ENCODE results near the gene APCDD1L. TPM values are rescaled to one million over a fixed set of nuclear protein-coding genes. Genes with fewer than 3 reads are reported as not detected.

The APCDD1L gene
- total RNA-seq, 1 experiment from 2014 or later: not detected

GRCh38 chr20:58553166-58553696 is 38.0 kb upstream of the APCDD1L start:
- POLR2A ChIA-PET: no interaction called here
- Histone ChIP-seq H3K27me3 (replicated peaks; ENCODE audit: control insufficient read depth, insufficient read depth, low read length) (no peaks in the 10 kb centered on the region; the same call in 1 of the 2 replicates), H3K4me3 (ENCODE audit: low read depth, low read length) (no peak overlapping the region), H3K36me3 (ENCODE audit: control insufficient read depth, insufficient read depth, low read length) (no peaks in the 10 kb centered on the region), H3K4me1 (no peaks in the 10 kb centered on the region), H3K9me3 (peaks cover 5% of the 10 kb centered on the region; the same call in 1 of the 2 replicates)
- no peak for TF ChIP-seq CTCF (IDR thresholded peaks at IDR 0.05; ENCODE audit: insufficient read depth in 1 of 2, low read depth in 1 of 2, low read length in 1 of 2, severe bottlenecking in 1 of 2, unreplicated experiment in 1 of 2)
- Mint-ChIP-seq H3K4me1 (ENCODE audit: low read depth, unreplicated experiment) (peaks cover 5% of the 10 kb centered on the region), H3K27me3 (ENCODE audit: insufficient read depth, unreplicated experiment) (peaks cover 25% of the 10 kb centered on the region), H3K4me3 (ENCODE audit: unreplicated experiment) (no peak overlapping the region), H3K27ac (ENCODE audit: unreplicated experiment) (no peak overlapping the region), H3K36me3 (ENCODE audit: insufficient read depth, unreplicated experiment) (no peaks in the 10 kb centered on the region), H3K9me3 (ENCODE audit: unreplicated experiment) (no peaks in the 10 kb centered on the region)
- no TSS peak for BruUV-seq (replicated peaks)
- intact Hi-C loops (cut with micrococcal nuclease; ENCODE audit: unreplicated experiment): no loop called here
- DNase-seq: peak in 1 of 2 experiments; percentile 28
- CTCF ChIA-PET: interaction anchor here (0.6 kb wide), 1 partner anchor 324 kb away, joined by 3 read pairs; no protein-coding TSS in a partner anchor

GRCh38 chr20:58552366-58552934 is 37.3 kb upstream of the APCDD1L start:
- BruUV-seq (replicated peaks): no TSS peak
- POLR2A ChIA-PET: no interaction called here
- H3K27ac Mint-ChIP-seq (ENCODE audit: unreplicated experiment): no peak overlapping the region
- CTCF ChIA-PET: no interaction called here
- no peaks in the 10 kb centered on the region for H3K4me1 ChIP-seq
- H3K4me3 ChIP-seq (ENCODE audit: low read depth, low read length): no peak overlapping the region
- no peaks in the 10 kb centered on the region for H3K36me3 ChIP-seq (ENCODE audit: control insufficient read depth, insufficient read depth, low read length)
- no peaks in the 10 kb centered on the region for H3K36me3 Mint-ChIP-seq (ENCODE audit: insufficient read depth, unreplicated experiment)
- peaks cover 26% of the 10 kb centered on the region for H3K27me3 Mint-ChIP-seq (ENCODE audit: insufficient read depth, unreplicated experiment)
- intact Hi-C loops (cut with micrococcal nuclease; ENCODE audit: unreplicated experiment): no loop called here
- H3K4me3 Mint-ChIP-seq (ENCODE audit: unreplicated experiment): no peak overlapping the region
- H3K4me1 Mint-ChIP-seq (ENCODE audit: low read depth, unreplicated experiment): peaks cover 5% of the 10 kb centered on the region
- H3K9me3 ChIP-seq: peaks cover 5% of the 10 kb centered on the region; the same call in 1 of the 2 replicates
- TF ChIP-seq CTCF (IDR thresholded peaks at IDR 0.05; ENCODE audit: insufficient read depth in 1 of 2, low read depth in 1 of 2, low read length in 1 of 2, severe bottlenecking in 1 of 2, unreplicated experiment in 1 of 2): no peak
- peak in 1 of 2 experiments; percentile 34 for DNase-seq
- H3K27me3 ChIP-seq (replicated peaks; ENCODE audit: control insufficient read depth, insufficient read depth, low read length): no peaks in the 10 kb centered on the region; the same call in 1 of the 2 replicates
- H3K9me3 Mint-ChIP-seq (ENCODE audit: unreplicated experiment): no peaks in the 10 kb centered on the region

- Histone ChIP-seq H3K4me3 (ENCODE audit: low read depth, low read length) (no peak overlapping the region), H3K36me3 (ENCODE audit: control insufficient read depth, insufficient read depth, low read length) (no peaks in the 10 kb centered on the region), H3K4me1 (no peaks in the 10 kb centered on the region), H3K27me3 (replicated peaks; ENCODE audit: control insufficient read depth, insufficient read depth, low read length) (no peaks in the 10 kb centered on the region; the same call in 1 of the 2 replicates), H3K9me3 (peaks cover 5% of the 10 kb centered on the region; the same call in 1 of the 2 replicates)
- Mint-ChIP-seq H3K9me3 (ENCODE audit: unreplicated experiment) (no peaks in the 10 kb centered on the region), H3K36me3 (ENCODE audit: insufficient read depth, unreplicated experiment) (no peaks in the 10 kb centered on the region), H3K4me3 (ENCODE audit: unreplicated experiment) (no peak overlapping the region), H3K4me1 (ENCODE audit: low read depth, unreplicated experiment) (peaks cover 1% of the 10 kb centered on the region), H3K27me3 (ENCODE audit: insufficient read depth, unreplicated experiment) (peaks cover 27% of the 10 kb centered on the region), H3K27ac (ENCODE audit: unreplicated experiment) (no peak overlapping the region)
- POLR2A ChIA-PET: no interaction called here
- peak in 1 of 2 experiments; percentile 25 for DNase-seq
- CTCF ChIA-PET: no interaction called here
- no TSS peak for BruUV-seq (replicated peaks)
- TF ChIP-seq CTCF (IDR thresholded peaks at IDR 0.05; ENCODE audit: insufficient read depth in 1 of 2, low read depth in 1 of 2, low read length in 1 of 2, severe bottlenecking in 1 of 2, unreplicated experiment in 1 of 2): no peak
- intact Hi-C loops (cut with micrococcal nuclease; ENCODE audit: unreplicated experiment): no loop called here
These were observed 36.4 kb upstream of the APCDD1L start for GRCh38 chr20:58551631-58552030.
